GM23338 (cell line): ENCODE measurements around the gene KIRREL3. TPM values are rescaled to one million over a fixed set of nuclear protein-coding genes. Genes with fewer than 3 reads are reported as not detected.

Experiments
- ATAC-seq: fragments of 200-7000 bp; cut with Tn5 transposase; 3 replicates; pipeline ENCODE4 v1.9.1; 2020
- DNase-seq: peaks from one replicate; pipeline ENCODE4 v3.0.0-alpha.2; 2015; ENCODE audit warnings: low spot score
- H2AFZ ChIP-seq: fragments of 200-600 bp; sonication (generic); 2 replicates; pipeline ENCODE4 v1.8.0; 2016; ENCODE audit warnings: antibody characterized with exemption, mild to moderate bottlenecking, moderate library complexity
- H3F3A ChIP-seq: fragments of 200-600 bp; sonication (generic); replicated peaks from 2 replicates; pipeline ENCODE4 v1.8.0; 2017; ENCODE audit warnings: antibody characterized with exemption, mixed run types, low read depth
- H3K27ac ChIP-seq: fragments of 200-600 bp; sonication (generic); 2 replicates; pipeline ENCODE4 v1.6.1; 2016; ENCODE audit warnings: low read depth
- H3K27me3 ChIP-seq: fragments of 200-600 bp; sonication (generic); 2 replicates; pipeline ENCODE4 v1.8.0; 2016; ENCODE audit warnings: mild to moderate bottlenecking, mixed run types, moderate library complexity; ENCODE audit not compliant: insufficient read depth
- H3K36me3 ChIP-seq: fragments of 200-600 bp; sonication (generic); 2 replicates; pipeline ENCODE4 v1.8.0; 2016; ENCODE audit warnings: mild to moderate bottlenecking; ENCODE audit not compliant: insufficient read depth
- H3K4me1 ChIP-seq: fragments of 200-600 bp; sonication (generic); 2 replicates; pipeline ENCODE4 v1.8.0; 2016; ENCODE audit warnings: mild to moderate bottlenecking, moderate library complexity; ENCODE audit not compliant: insufficient read depth
- H3K4me2 ChIP-seq: fragments of 200-600 bp; sonication (generic); 2 replicates; pipeline ENCODE4 v1.7.1; 2017; ENCODE audit warnings: mixed run types
- H3K4me3 ChIP-seq: fragments of 200-600 bp; sonication (generic); 2 replicates; pipeline ENCODE4 v1.6.1; 2016; ENCODE audit warnings: mixed run types
- H3K79me2 ChIP-seq: fragments of 200-600 bp; sonication (generic); replicated peaks from 2 replicates; pipeline ENCODE4 v1.8.0; 2017; ENCODE audit warnings: mild to moderate bottlenecking; ENCODE audit not compliant: insufficient read depth
- H3K9me2 ChIP-seq: fragments of 200-600 bp; sonication (generic); 2 replicates; pipeline ENCODE4 v1.8.0; 2017; ENCODE audit not compliant: insufficient read depth
- H4K20me1 ChIP-seq: fragments of 200-600 bp; sonication (generic); replicated peaks from 2 replicates; pipeline ENCODE4 v1.8.0; 2017; ENCODE audit warnings: mild to moderate bottlenecking; ENCODE audit not compliant: insufficient read depth
- H3K27ac Mint-ChIP-seq: 2 replicates; pipeline ENCODE4 v1.8.0; 2020; ENCODE audit warnings: inconsistent platforms, mild to moderate bottlenecking, moderate library complexity, mixed read lengths
- H3K27me3 Mint-ChIP-seq: 3 replicates; pipeline ENCODE4 v1.8.0; 2022; ENCODE audit warnings: low read depth, mild to moderate bottlenecking, moderate library complexity, mixed read lengths, inconsistent platforms; ENCODE audit not compliant: insufficient read depth, poor library complexity
- H3K36me3 Mint-ChIP-seq: 3 replicates; pipeline ENCODE4 v1.8.0; 2021; ENCODE audit warnings: low read depth, mild to moderate bottlenecking, inconsistent platforms, moderate library complexity, mixed read lengths
- H3K4me1 Mint-ChIP-seq: 3 replicates; pipeline ENCODE4 v1.8.0; 2020; ENCODE audit warnings: mild to moderate bottlenecking, inconsistent platforms, mixed read lengths
- H3K4me3 Mint-ChIP-seq: 3 replicates; pipeline ENCODE4 v1.8.0; 2021; ENCODE audit warnings: moderate library complexity, mild to moderate bottlenecking, inconsistent platforms, mixed read lengths
- H3K9me3 Mint-ChIP-seq: 3 replicates; pipeline ENCODE4 v1.8.0; 2020; ENCODE audit warnings: moderate library complexity, mild to moderate bottlenecking, inconsistent platforms, mixed read lengths
- EZH2phosphoT487 ChIP-seq: fragments of 200-600 bp; sonication (generic); IDR thresholded peaks from one replicate; pipeline ENCODE4 v1.8.1; 2018; ENCODE audit warnings: antibody characterized with exemption; ENCODE audit not compliant: unreplicated experiment
- JUNB ChIP-seq: IDR thresholded peaks from one replicate; pipeline ENCODE4 v1.6.1; 2016; ENCODE audit warnings: antibody characterized with exemption; ENCODE audit not compliant: unreplicated experiment
- POLR2AphosphoS5 ChIP-seq: IDR thresholded peaks from 2 replicates; pipeline ENCODE4 v1.6.1; 2016; ENCODE audit warnings: antibody characterized with exemption, low read depth
- STAT1 ChIP-seq: IDR thresholded peaks from one replicate; pipeline ENCODE4 v1.6.1; 2016; ENCODE audit warnings: antibody characterized with exemption; ENCODE audit not compliant: unreplicated experiment
- ZNF114 ChIP-seq: fragments of 250-450 bp; sonication (Bioruptor Pico); IDR thresholded peaks from 2 replicates; pipeline ENCODE4 v1.5.0; 2020; ENCODE audit warnings: mild to moderate bottlenecking, moderate library complexity
- ZNF331 ChIP-seq: fragments of 250-450 bp; sonication (Bioruptor Pico); IDR thresholded peaks from 2 replicates; pipeline ENCODE4 v1.5.0; 2020; ENCODE audit warnings: low read depth, mild to moderate bottlenecking, moderate library complexity
- polyA plus RNA-seq: library from polyadenylated mRNA; unstranded; fragments of >200 nt; fragmentation: Nextera tagmentation; extraction: Ambion mirVana; gene quantifications from 2 replicates; pipeline ENCODE4 v1.2.1, GENCODE V29; 2016
- total RNA-seq: library from RNA; depleted of rRNA; stranded (reverse); fragments of >200 nt; shearing (Covaris generic); gene quantifications from 2 replicates; pipeline ENCODE4 v1.2.3, GENCODE V29; 2014
- TF ChIP-seq, protein P1 (sequence below): fragments of 250-450 bp; sonication (Bioruptor Pico); IDR thresholded peaks from 2 replicates; pipeline ENCODE4 v1.5.0; 2020; ENCODE audit warnings: mild to moderate bottlenecking, moderate library complexity
- TF ChIP-seq, protein P2 (sequence below), 2 experiments: fragments of 200-600 bp in 1 of 2; sonication (generic) in 1 of 2; conservative IDR thresholded peaks; 2 replicates each; pipeline versions ENCODE4 v1.5.1 to v1.6.1; 2016 to 2017; ENCODE audit warnings: antibody characterized with exemption in 2 of 2, low read depth in 2 of 2, mild to moderate bottlenecking in 2 of 2, moderate library complexity in 1 of 2

KIRREL3 gene
- total and polyA plus RNA-seq, 2 experiments from 2014 or later = 0.13 to 1.5 TPM

DNA sequence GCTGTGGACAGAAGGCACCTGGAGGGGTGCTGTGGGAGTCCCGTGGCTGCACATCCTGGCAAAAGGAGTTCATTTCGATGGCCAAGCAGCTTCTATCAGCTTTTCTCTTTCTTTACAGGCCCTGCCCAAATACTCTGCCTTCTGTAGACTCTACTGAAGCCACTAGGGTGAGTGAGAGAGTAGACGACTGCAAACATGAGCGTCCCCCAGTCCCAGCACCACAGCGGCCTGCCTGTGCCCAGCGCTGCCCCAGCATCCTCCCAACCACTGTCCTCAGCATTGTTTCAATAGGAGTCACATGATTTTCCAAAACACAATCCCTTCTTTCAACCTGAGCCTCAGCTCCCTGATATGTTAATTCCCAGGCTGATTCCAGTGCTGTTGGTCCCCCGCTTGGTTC is 110.0 kb downstream of the KIRREL3 start (continued):
- TF ChIP-seq, protein P1, sequence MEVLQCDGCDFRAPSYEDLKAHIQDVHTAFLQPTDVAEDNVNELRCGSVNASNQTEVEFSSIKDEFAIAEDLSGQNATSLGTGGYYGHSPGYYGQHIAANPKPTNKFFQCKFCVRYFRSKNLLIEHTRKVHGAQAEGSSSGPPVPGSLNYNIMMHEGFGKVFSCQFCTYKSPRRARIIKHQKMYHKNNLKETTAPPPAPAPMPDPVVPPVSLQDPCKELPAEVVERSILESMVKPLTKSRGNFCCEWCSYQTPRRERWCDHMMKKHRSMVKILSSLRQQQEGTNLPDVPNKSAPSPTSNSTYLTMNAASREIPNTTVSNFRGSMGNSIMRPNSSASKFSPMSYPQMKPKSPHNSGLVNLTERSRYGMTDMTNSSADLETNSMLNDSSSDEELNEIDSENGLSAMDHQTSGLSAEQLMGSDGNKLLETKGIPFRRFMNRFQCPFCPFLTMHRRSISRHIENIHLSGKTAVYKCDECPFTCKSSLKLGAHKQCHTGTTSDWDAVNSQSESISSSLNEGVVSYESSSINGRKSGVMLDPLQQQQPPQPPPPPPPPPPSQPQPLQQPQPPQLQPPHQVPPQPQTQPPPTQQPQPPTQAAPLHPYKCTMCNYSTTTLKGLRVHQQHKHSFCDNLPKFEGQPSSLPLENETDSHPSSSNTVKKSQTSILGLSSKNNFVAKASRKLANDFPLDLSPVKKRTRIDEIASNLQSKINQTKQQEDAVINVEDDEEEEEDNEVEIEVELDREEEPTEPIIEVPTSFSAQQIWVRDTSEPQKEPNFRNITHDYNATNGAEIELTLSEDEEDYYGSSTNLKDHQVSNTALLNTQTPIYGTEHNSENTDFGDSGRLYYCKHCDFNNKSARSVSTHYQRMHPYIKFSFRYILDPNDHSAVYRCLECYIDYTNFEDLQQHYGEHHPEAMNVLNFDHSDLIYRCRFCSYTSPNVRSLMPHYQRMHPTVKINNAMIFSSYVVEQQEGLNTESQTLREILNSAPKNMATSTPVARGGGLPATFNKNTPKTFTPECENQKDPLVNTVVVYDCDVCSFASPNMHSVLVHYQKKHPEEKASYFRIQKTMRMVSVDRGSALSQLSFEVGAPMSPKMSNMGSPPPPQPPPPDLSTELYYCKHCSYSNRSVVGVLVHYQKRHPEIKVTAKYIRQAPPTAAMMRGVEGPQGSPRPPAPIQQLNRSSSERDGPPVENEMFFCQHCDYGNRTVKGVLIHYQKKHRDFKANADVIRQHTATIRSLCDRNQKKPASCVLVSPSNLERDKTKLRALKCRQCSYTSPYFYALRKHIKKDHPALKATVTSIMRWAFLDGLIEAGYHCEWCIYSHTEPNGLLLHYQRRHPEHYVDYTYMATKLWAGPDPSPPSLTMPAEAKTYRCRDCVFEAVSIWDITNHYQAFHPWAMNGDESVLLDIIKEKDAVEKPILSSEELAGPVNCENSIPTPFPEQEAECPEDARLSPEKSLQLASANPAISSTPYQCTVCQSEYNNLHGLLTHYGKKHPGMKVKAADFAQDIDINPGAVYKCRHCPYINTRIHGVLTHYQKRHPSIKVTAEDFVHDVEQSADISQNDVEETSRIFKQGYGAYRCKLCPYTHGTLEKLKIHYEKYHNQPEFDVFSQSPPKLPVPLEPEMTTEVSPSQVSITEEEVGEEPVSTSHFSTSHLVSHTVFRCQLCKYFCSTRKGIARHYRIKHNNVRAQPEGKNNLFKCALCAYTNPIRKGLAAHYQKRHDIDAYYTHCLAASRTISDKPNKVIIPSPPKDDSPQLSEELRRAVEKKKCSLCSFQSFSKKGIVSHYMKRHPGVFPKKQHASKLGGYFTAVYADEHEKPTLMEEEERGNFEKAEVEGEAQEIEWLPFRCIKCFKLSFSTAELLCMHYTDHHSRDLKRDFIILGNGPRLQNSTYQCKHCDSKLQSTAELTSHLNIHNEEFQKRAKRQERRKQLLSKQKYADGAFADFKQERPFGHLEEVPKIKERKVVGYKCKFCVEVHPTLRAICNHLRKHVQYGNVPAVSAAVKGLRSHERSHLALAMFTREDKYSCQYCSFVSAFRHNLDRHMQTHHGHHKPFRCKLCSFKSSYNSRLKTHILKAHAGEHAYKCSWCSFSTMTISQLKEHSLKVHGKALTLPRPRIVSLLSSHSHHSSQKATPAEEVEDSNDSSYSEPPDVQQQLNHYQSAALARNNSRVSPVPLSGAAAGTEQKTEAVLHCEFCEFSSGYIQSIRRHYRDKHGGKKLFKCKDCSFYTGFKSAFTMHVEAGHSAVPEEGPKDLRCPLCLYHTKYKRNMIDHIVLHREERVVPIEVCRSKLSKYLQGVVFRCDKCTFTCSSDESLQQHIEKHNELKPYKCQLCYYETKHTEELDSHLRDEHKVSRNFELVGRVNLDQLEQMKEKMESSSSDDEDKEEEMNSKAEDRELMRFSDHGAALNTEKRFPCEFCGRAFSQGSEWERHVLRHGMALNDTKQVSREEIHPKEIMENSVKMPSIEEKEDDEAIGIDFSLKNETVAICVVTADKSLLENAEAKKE (CRISPR knock-in tag) = no peak

- H3K9me2 ChIP-seq = peaks cover 18% of the 10 kb centered on the region; the same call in 1 of the 2 replicates
- no peaks in the 10 kb centered on the region; the same call in 1 of the 2 replicates for H3K36me3 ChIP-seq
- H4K20me1 ChIP-seq = no peaks in the 10 kb centered on the region
- no peaks in the 10 kb centered on the region for H3K79me2 ChIP-seq
- ATAC-seq (no peak), DNase-seq (no peak)
- no peak overlapping the region for H3K27ac Mint-ChIP-seq
- no peaks in the 10 kb centered on the region for H3F3A ChIP-seq
- H3K4me1 Mint-ChIP-seq = peaks cover 36% of the 10 kb centered on the region
- no peaks in the 10 kb centered on the region for H3K27me3 ChIP-seq
- no peak overlapping the region for H3K27ac ChIP-seq
- H3K9me3 Mint-ChIP-seq = no peaks in the 10 kb centered on the region
- peaks cover 21% of the 10 kb centered on the region for H3K4me1 ChIP-seq
- H3K4me2 ChIP-seq = no peak overlapping the region
- no peak overlapping the region for H2AFZ ChIP-seq
- H3K36me3 Mint-ChIP-seq = no peaks in the 10 kb centered on the region
- no peak overlapping the region for H3K4me3 ChIP-seq
- H3K27me3 Mint-ChIP-seq = peaks cover 4% of the 10 kb centered on the region
- no peak overlapping the region for H3K4me3 Mint-ChIP-seq
- TF ChIP-seq, protein P2, sequence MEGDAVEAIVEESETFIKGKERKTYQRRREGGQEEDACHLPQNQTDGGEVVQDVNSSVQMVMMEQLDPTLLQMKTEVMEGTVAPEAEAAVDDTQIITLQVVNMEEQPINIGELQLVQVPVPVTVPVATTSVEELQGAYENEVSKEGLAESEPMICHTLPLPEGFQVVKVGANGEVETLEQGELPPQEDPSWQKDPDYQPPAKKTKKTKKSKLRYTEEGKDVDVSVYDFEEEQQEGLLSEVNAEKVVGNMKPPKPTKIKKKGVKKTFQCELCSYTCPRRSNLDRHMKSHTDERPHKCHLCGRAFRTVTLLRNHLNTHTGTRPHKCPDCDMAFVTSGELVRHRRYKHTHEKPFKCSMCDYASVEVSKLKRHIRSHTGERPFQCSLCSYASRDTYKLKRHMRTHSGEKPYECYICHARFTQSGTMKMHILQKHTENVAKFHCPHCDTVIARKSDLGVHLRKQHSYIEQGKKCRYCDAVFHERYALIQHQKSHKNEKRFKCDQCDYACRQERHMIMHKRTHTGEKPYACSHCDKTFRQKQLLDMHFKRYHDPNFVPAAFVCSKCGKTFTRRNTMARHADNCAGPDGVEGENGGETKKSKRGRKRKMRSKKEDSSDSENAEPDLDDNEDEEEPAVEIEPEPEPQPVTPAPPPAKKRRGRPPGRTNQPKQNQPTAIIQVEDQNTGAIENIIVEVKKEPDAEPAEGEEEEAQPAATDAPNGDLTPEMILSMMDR (conservative IDR thresholded peaks at IDR 0.05; ENCODE audit: low read depth in 2 of 2) = no peak
- TF ChIP-seq JUNB = no peak
- TF ChIP-seq ZNF331 (CRISPR knock-in tag) = no peak
- TF ChIP-seq, protein P1 (CRISPR knock-in tag) = no peak
- no peak for TF ChIP-seq EZH2phosphoT487
- no peak for TF ChIP-seq STAT1
- no peak for TF ChIP-seq ZNF114 (CRISPR knock-in tag)
- TF ChIP-seq POLR2AphosphoS5 = no peak
These were observed 112.4 kb downstream of the KIRREL3 start for GRCh38 chr11:126888115-126888712.
